ENCODE measurements around the gene IP6K1. TPM values are rescaled to one million over a fixed set of nuclear protein-coding genes. Genes with fewer than 3 reads are reported as not detected.

The IP6K1 gene
- total RNA-seq, 1 experiment from 2014 or later: 30.6 TPM

GRCh38 chr3:49716691-49717210, 69.6 kb downstream of the IP6K1 start:
- no TSS peak for BruUV-seq (replicated peaks)
- H3K9me2 ChIP-seq (ENCODE audit: insufficient read depth): no peaks in the 10 kb centered on the region
- ATAC-seq (no peak), DNase-seq (ENCODE audit: low read depth, low spot score) (no peak)
- H3K79me2 ChIP-seq (ENCODE audit: insufficient read depth, low read length): no peaks in the 10 kb centered on the region
- H3K36me3 ChIP-seq (ENCODE audit: control insufficient read depth in 1 of 2, insufficient read depth in 2 of 2, low read length in 2 of 2): peaks cover 3 to 13% of the 10 kb centered on the region in 2 experiments; a peak in 2 of 4 replicates
- no peak overlapping the region for H2AFZ ChIP-seq (ENCODE audit: low read depth, low read length, poor library complexity, severe bottlenecking)
- POLR2A ChIA-PET: no interaction called here
- no peak overlapping the region for H3K4me2 ChIP-seq (ENCODE audit: low read length)
- H4K20me1 ChIP-seq (ENCODE audit: insufficient read depth): no peaks in the 10 kb centered on the region
- H3K27ac ChIP-seq (ENCODE audit: low read depth, low read length): no peak overlapping the region
- no peak for TF ChIP-seq ZNF274 (IDR thresholded peaks at IDR 0.05; ENCODE audit: low read depth, low read length)
- no peak for TF ChIP-seq EZH2 (IDR thresholded peaks at IDR 0.05)
- TF ChIP-seq POLR2AphosphoS5 (IDR thresholded peaks at IDR 0.05; ENCODE audit: low read depth, low read length): no peak
- no peak for TF ChIP-seq EZH2phosphoT487 (IDR thresholded peaks at IDR 0.05; ENCODE audit: borderline replicate concordance)
- TF ChIP-seq FOSL1 (IDR thresholded peaks at IDR 0.05; ENCODE audit: low read depth): no peak
- no peak for TF ChIP-seq CBX3 (IDR thresholded peaks at IDR 0.05; ENCODE audit: low read depth)
- no peak for TF ChIP-seq SP1 (IDR thresholded peaks at IDR 0.05; ENCODE audit: low read depth)
- no peak for TF ChIP-seq ELF1 (IDR thresholded peaks at IDR 0.05; ENCODE audit: borderline replicate concordance, low read depth)
- TF ChIP-seq YY1 (IDR thresholded peaks at IDR 0.05; ENCODE audit: extremely low read depth, insufficient replicate concordance, low read depth, low read length): no peak
- TF ChIP-seq SIN3A (IDR thresholded peaks at IDR 0.05; ENCODE audit: low read depth): no peak
- no peak for TF ChIP-seq RAD21 (IDR thresholded peaks at IDR 0.05; ENCODE audit: low read depth)
- no peak for TF ChIP-seq JUND (IDR thresholded peaks at IDR 0.05)
- TF ChIP-seq, protein P1, sequence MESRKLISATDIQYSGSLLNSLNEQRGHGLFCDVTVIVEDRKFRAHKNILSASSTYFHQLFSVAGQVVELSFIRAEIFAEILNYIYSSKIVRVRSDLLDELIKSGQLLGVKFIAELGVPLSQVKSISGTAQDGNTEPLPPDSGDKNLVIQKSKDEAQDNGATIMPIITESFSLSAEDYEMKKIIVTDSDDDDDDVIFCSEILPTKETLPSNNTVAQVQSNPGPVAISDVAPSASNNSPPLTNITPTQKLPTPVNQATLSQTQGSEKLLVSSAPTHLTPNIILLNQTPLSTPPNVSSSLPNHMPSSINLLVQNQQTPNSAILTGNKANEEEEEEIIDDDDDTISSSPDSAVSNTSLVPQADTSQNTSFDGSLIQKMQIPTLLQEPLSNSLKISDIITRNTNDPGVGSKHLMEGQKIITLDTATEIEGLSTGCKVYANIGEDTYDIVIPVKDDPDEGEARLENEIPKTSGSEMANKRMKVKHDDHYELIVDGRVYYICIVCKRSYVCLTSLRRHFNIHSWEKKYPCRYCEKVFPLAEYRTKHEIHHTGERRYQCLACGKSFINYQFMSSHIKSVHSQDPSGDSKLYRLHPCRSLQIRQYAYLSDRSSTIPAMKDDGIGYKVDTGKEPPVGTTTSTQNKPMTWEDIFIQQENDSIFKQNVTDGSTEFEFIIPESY (IDR thresholded peaks at IDR 0.05; ENCODE audit: extremely low read depth, insufficient replicate concordance, low read length): no peak
- no peak for TF ChIP-seq SRF (IDR thresholded peaks at IDR 0.05; ENCODE audit: low read depth)
- TF ChIP-seq CTCF (IDR thresholded peaks at IDR 0.05 in 2 of 3, conservative IDR thresholded peaks at IDR 0.05 in 1 of 3; ENCODE audit: borderline replicate concordance in 1 of 3, insufficient read depth in 1 of 3, low read depth in 2 of 3, low read length in 2 of 3): no peak
- no peak for TF ChIP-seq POLR2A (IDR thresholded peaks at IDR 0.05; ENCODE audit: borderline replicate concordance, extremely low read depth, insufficient read depth, insufficient read length)
- no peak for TF ChIP-seq TCF7L2 (IDR thresholded peaks at IDR 0.05; ENCODE audit: borderline replicate concordance, extremely low read depth, insufficient read depth, insufficient read length)
- TF ChIP-seq REST (IDR thresholded peaks at IDR 0.05; ENCODE audit: low read depth): no peak
- no peak for TF ChIP-seq ZFX (IDR thresholded peaks at IDR 0.05)
- TF ChIP-seq, protein P2, sequence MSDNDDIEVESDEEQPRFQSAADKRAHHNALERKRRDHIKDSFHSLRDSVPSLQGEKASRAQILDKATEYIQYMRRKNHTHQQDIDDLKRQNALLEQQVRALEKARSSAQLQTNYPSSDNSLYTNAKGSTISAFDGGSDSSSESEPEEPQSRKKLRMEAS (IDR thresholded peaks at IDR 0.05): no peak
- peaks cover 0 to 13% of the 10 kb centered on the region in 2 experiments; a peak in 2 of 4 replicates for H3K4me1 ChIP-seq (ENCODE audit: control insufficient read depth in 1 of 2, insufficient read depth in 2 of 2, low read length in 2 of 2)
- RAD21 ChIA-PET (ENCODE audit: low non-redundant PET in 1 of 2, low total read pairs in 2 of 2, uncharacterized antibody in 2 of 2, unreplicated experiment in 2 of 2): no interaction called here
- H3K9me3 ChIP-seq (ENCODE audit: control insufficient read depth in 1 of 2, insufficient read depth in 1 of 2, low read depth in 1 of 2, low read length in 2 of 2): no peaks in the 10 kb centered on the region
- intact Hi-C loops (cut with micrococcal nuclease): no loop called here
- H3K9ac ChIP-seq (ENCODE audit: low read length): no peak overlapping the region
- no peaks in the 10 kb centered on the region for H3K27me3 ChIP-seq (ENCODE audit: insufficient read depth, low read length)
- H3K4me3 ChIP-seq (replicated peaks in 1 of 2; ENCODE audit: low read depth in 1 of 2, low read length in 2 of 2): no peak overlapping the region
- CTCF ChIA-PET: no interaction called here
